GM18505 (cell line): ENCODE measurements around the gene SH3GL3.

Source experiments
- ATAC-seq: cut with Tn5 transposase; IDR thresholded peaks from one replicate; pipeline ENCODE4 v1.9.1; 2021; ENCODE audit not compliant: unreplicated experiment
- POLR2A ChIP-seq: IDR thresholded peaks from 4 replicates; pipeline ENCODE4 v1.6.1; 2011; ENCODE audit warnings: borderline replicate concordance; ENCODE audit not compliant: insufficient read depth, insufficient read length; ENCODE audit errors: extremely low read depth

The SH3GL3 gene

DNA sequence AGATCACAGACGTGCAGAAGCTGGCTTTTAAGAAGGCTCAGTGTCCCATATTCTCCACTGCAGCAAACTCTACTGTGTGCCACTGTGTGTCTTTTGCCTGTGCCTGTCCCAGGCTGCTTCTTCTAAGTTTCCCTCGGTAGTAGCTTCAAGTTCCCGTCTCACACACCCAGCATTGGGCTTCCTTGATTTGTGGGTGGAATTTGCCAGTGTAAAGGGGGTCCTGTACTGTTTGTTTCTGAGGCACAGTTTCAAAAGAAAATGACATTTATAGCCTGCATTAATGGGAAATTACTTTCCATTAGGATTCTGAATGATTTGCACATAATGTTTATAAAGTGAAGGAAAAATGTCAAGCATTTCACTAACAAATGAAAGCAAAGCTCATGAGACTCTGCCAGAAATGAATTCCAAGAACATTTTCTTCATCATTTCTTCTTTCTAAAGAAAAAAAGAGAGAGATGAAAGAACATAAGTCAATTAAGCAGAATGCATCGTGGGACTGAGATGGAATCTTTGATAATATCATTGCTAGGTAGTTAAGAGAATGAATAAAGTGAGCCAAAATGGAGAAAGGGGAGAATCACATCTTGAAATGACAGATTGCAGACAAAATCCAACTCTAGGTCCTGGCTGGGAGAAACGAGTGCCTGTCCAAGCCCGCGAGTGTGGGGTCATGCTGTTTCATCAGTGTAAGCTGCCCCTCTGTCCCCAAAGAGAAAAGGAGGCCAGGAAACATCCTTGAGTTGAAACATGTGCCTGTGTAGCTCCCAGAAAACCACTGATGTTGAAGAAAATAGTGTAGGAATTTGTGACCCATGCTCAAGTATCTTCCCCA, 158.2 kb downstream of the SH3GL3 start:
- no peak for TF ChIP-seq POLR2A

DNA sequence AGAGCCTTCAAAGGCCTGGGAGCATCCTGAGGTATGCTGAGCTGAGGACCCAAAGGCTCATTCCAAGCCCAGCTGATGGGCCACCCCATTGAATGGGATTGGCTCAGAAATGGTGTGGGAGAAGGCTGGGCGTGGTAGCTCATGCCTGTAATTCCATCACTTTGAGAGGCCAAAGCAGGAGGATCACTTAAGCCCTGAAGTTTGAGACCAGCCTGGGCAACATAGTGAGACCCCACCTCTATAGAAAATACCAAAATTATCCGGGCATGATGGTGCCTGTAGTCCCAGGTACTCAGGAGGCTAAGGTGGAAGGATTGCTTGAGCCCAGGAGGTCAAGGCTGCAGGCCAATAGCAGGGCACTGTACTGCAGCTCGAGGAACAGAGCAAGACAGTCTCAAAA, 163.0 kb downstream of the SH3GL3 start:
- no peak for TF ChIP-seq POLR2A
- ATAC-seq = no peak

More for the DNA sequence above, 158.2 kb downstream of the SH3GL3 start:
- no peak for ATAC-seq

DNA sequence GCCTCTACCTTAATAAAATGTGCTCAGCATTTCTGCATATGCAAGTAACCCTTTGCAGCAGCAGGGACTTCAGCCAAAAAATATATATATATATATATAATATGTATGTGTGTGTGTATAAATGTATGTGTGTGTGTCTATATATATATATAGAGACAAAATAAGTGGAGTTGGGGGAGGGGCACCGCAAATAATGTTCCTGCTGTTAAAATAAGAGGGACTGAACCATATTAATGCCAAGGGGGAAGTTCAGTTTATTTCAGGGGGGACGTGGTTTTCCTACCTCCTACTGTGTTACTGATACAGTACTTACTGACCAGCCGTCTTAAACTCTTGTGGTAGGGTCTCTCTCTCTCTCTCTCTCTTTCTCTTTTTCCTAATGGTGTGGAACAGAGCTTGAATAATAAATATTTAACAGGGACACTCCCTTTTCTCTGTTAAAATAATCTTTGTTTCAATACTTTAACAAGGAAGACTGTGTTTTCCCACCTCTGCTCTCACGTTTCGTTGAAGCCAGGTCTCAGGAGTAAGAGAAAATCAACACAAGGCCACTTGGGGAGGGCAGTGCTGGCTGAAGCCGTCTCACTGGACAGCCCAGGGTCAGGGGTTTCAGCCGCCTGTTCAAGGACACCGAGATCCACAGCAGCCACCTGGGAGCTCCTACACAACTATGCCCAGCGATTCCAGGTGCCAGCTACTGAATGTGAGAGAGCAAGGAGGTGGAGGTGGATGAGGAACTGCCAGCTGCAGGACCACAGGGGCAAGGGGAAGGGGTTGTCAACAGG, 164.0 kb downstream of the SH3GL3 start:
- no peak for ATAC-seq
- no peak for TF ChIP-seq POLR2A

DNA sequence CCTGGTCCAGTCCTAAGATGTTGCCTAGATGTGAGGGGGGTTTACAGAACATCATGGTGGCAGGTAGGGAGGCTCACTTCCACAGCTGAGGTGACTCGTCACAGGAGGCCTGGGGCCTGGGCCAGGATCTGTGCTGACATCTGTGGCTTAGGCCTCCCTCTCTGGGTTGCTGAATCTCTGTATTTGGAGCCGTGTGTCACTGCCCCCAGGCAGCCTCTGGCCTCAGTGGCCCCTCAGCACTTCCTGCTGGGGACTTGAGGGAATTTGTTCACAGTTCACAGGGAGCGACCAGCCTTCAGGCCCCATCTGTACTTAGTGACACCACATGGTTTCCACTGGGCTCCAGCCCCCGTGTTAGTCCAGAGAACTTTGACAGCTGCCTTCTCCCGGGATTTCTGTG, 165.1 kb downstream of the SH3GL3 start:
- no peak for TF ChIP-seq POLR2A
- no peak for ATAC-seq

DNA sequence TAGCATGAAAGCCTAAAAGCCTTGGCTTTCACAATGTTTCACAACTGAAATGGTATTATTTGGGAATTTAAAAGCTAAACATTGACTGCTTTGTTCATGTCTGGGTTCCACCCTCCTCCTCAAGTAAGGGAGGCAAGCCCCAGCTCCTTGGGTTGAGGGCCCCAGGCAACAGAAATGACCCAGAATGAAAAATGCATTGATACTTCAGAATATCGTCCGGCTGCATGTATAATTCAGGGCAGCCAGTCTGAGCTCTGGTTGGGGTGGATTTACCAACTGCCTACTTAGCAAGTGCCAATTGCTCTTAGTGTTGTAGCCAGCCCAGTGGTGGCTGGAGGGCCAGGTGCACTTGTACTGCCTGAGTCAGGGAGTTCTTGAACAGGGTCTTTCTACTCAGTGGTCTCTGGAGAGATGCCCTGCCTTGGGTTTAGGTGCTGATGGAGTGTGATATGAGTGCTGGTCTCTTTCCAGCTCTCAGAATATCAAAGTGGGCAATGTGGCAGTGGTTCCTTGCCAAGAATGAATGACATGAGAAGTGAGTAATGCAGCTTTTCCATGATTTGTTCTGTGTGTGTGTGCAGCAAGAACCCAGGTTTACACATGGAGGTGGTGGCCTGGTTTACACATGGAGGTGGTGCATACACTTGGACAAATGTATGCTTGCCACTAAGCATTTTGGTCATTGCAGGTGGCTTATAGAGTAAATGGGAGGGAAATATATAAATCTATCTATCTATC, 165.9 kb downstream of the SH3GL3 start:
- no peak for ATAC-seq
- TF ChIP-seq POLR2A = no peak

DNA sequence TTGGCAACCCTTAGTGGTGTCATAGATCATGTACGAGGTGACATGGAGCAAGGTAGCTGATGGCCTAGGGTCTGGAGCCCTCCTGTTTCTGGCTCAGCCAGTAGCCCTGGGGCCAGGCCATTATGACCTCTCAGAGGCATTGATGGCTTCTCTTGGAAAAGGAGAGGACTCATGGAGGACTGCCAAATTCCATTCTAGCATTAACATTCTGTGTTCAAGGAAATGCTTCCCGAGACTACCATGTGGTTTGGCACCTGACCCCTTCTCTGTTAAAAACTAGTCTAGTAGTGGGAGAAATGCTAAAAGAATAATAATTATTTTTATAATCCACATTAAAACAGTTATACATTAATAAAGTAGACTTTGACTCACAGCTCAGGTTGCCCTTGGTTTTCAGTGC, 166.6 kb downstream of the SH3GL3 start:
- no peak for ATAC-seq
- TF ChIP-seq POLR2A = no peak

DNA sequence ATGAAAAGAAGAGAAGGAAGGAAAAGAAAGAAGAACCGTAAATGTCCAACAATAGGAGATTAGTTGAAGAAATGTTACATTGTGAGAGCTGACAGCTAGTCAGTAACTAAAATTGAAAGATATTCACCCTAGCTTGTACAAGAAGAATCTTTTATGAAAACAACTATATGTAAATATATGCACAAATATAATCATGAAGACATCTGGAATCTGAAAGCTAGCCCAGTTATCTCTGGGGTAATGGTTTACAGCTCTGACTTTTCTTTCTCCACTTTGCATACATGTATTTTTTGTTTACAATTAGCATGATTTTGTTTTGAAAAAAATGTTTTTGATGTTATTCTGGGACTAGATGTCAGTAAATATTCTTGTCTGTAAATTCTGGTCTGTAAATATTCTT, 169.7 kb downstream of the SH3GL3 start:
- no peak for TF ChIP-seq POLR2A

DNA sequence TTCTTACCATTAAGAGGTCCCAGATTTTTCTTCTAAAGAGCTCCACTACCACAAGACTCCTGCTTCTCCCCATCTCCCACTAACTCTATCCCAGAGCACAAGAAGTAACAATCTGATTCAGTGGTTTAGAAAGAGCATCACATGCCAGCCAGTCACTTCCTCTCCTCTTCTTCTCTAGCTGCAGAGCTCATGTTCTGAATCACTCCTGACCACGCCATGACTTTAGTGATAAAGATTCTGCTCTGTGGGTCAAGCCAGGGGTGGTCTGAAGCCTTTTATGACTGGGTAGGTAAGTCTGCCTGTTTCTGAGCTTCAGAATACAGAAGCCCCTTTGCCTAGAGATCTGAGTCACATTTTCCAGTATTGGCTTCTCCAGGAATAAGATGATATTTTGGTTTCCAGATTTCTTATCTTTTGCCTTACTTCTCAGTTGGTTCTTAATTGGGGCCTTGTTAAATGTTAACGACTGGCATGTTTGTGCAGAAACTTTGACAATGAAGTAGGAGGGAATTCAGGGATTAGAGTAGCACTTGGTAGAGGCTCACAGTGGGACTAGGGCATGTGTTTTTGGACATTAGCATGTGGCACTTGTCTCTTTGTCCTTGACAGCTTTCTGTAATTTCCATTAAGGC, 179.1 kb downstream of the SH3GL3 start:
- ATAC-seq = no peak
- no peak for TF ChIP-seq POLR2A

More for the DNA sequence above, 169.7 kb downstream of the SH3GL3 start:
- no peak for ATAC-seq

DNA sequence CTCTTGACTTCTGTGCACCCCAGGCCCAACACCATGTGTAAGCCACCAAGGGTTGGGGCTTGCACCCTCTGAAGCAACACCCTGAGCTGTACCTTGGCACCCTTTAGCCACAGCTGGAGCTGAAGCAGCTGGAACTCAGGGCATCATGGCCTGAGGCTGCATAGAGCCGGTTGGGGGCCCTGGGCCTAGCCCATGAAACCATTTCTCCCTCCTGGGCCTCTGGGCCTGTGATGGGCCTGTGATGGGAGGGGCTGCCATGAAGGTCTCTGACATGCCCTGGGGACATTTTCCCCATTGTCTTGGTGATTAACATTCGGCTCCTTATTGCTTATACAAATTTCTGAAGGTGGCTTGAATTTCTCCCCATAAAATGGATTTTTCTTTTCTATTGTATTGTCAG, 184.4 kb downstream of the SH3GL3 start:
- no peak for TF ChIP-seq POLR2A
- ATAC-seq = no peak

DNA sequence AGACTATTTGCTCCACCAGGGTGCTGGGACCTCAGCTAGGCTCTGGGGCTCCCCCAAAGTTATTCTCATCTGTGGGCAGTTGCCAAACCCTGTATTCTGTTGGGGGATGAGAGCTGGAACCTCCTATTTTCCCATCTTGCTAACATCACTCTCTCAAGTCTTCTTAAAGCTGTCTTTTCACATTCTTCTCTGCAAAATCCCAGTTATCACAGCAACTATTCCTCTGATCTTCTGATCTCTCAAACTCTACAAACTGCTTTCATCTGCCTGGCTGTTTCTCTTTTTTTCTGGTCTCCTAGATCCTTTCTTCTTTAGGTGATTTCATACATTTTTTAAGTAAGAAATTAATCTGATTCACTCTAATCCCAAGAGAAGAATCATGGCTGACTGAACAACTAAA, 196.1 kb downstream of the SH3GL3 start:
- no peak for TF ChIP-seq POLR2A
- ATAC-seq = no peak

DNA sequence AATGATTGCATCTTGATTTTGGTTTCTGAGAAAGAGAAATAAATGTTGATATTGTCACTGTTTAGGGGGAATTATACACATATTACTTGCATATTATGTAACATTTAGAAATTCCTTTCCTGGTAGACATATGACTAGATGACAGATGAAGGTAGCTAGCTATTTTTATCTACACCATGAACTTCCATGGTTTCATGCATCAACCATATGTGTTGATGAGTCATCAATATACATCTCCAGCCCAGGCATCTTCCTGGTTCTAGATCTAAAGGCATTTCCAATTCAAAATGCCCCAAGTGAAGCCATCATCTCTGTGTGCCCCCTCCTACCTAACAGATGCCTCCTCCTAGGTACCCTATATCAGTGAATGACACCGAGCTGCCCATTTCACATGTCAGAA, 197.3 kb downstream of the SH3GL3 start:
- no peak for ATAC-seq
- TF ChIP-seq POLR2A = no peak

DNA sequence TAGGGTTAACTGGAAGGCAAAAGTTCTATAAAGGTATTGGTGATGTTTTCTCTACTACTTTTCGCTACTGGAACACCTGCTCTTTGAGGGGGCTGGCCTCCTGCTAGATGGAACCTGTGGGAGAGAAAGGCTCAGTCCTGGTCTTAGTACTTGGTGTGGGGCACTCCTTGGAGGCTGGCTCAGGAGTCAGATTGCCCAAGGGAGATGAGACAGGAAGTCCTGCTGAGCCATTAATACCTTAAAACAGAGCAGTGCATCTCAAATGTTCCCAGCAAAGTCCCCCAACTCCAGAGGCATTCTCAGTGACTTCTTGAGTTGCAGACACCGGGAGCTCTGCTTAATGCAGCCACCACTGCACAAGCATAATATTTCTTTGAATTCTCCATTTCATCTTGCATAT, 203.7 kb downstream of the SH3GL3 start:
- no peak for TF ChIP-seq POLR2A
- no peak for ATAC-seq

DNA sequence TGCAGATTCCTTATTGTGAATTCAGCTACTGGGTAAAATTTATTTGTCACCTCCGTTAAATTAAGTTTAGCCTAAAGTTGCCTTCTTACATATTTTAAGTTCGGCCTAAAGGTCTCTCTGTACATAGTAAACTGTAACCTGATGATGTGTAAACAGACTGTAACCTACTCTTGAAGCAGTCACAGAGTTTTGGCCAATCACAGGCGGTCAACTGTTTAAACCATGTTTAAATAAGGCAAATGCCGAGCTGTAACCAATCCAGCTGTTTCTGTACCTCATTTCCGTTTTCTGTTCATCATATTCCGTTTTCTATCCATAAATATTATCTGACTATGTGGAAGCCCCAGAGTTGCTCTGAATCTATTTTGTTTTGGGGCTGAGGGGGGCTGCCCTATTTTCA, 204.4 kb downstream of the SH3GL3 start:
- TF ChIP-seq POLR2A = no peak
- no peak for ATAC-seq
